AG04449 (cell line): Measurements from ENCODE around the gene B4GALNT3.

ENCODE experiments used
- CTCF ChIA-PET: fragments of 350-600 bp; formaldehyde crosslinking; extraction: SDS; loops from one replicate; lab custom pipeline; 2021; ENCODE audit warnings: antibody characterized with exemption; lab: Yijun Ruan, JAX
- POLR2A ChIA-PET: fragments of 400-600, 350-600 bp; formaldehyde crosslinking; extraction: SDS; loops from one replicate; lab custom pipeline; 2020; ENCODE audit warnings: antibody characterized with exemption, inconsistent platforms; lab: Yijun Ruan, JAX
- DNase-seq: peaks from one replicate; pipeline ENCODE4 v3.0.0-alpha.2; 2010; ENCODE audit warnings: low read depth, low spot score
- H3K4me3 ChIP-seq: 2 replicates; pipeline ENCODE4 v1.5.1; 2011; ENCODE audit warnings: low read depth, mild to moderate bottlenecking, control low read depth, low read length
- CTCF ChIP-seq: IDR thresholded peaks from one replicate; pipeline ENCODE4 v1.5.1; 2011; ENCODE audit warnings: mild to moderate bottlenecking, moderate library complexity, low read length, control low read depth, inconsistent platforms; ENCODE audit not compliant: insufficient read depth; ENCODE audit errors: missing control alignments

B4GALNT3 gene

DNA sequence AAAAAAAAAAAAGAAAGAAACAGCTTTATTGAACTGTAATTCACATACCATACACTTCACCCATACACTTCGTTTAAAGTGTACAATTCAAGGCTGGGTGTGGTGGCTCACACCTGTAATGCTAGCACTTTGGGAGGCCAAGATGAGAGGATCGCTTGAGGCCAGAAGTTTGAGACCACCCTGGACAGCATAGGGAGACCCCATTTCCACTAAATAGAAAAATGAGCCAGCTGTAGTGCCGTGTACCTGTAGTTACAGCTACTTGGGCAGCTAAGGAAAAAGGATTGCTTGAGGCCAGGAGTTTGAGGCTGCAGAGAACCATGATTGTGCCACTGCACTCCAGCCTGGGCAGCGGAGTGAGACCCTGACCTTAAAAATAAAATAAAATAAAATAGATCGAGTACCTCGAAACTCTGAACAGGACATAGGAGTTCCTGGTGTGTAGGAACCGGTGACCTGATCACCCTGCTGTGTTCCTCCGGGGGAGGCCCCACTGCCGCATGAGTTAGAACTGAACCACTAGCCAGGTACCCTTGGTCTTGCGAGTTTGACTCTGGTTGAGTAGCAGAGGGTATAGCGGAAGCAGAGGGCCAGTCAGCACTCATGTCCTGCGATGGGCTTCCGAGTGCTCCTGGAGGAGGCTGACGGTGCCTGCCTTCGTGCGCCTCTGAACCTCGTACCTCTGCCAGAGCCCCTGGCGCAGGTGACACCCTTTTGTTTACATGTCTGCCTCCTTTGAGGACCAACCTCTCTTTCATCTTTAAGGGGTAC is 80.0 kb downstream of the B4GALNT3 start:
- CTCF ChIA-PET, result interaction anchor here (1.0 to 14.1 kb wide), 5 partner anchors 8 to 102 kb away, joined by 3 to 230 read pairs (median 127); no protein-coding TSS in a partner anchor
- POLR2A ChIA-PET, result no interaction called here

GRCh38 chr12:541676-542324 is 82.1 kb downstream of the B4GALNT3 start:
- no peak for DNase-seq
- ChIA-PET POLR2A (interaction anchor here (0.8 kb wide), 1 partner anchor 10 kb away, joined by 3 read pairs; no protein-coding TSS in a partner anchor), CTCF (interaction anchor here (0.6 to 14.1 kb wide), 5 partner anchors 9 to 99 kb away, joined by 3 to 230 read pairs (median 10); no protein-coding TSS in a partner anchor)
- TF ChIP-seq CTCF, result no peak
- H3K4me3 ChIP-seq, result no peak overlapping the region

More for the DNA sequence above, 80.0 kb downstream of the B4GALNT3 start:
- TF ChIP-seq CTCF, result no peak
- DNase-seq, result no peak
- H3K4me3 ChIP-seq, result no peak overlapping the region

DNA sequence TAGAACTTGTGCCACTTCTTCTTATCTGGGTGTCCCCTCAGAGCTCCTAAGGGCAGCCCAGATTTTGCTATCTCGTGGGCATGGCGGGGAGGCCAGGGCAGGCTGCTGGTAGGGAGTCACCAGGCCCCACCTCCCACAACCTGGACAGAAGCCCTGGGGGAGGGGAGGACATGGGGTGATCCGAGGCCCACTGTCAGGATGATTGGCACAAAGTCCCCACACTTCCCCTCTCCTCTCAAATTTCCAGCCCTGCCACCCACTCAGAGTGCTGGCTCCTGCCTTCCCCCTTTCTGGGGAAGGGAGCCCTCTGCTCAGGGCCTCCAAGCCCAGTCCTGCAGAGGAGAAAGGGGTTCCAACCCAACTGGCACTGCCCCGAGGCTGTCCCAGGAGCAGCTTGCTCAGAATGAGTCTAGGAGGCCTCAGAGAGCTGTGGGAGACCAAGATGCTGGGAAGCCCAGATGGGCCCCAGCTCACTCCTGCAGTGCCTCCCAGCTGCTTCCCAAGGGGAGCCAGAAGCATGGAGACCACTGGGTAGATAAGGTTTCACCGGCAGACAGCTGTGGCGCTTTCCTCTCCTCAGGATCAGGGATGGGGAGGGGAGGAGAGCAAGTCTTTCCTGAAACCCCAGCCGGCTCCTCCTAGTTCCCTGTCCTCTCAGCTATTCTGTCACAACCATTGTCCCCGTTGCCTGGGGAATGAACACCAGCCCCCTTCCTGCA is 82.8 kb downstream of the B4GALNT3 start:
- ChIA-PET POLR2A (interaction anchor here (0.8 kb wide), 1 partner anchor 9 kb away, joined by 3 read pairs; no protein-coding TSS in a partner anchor), CTCF (interaction anchor here (0.6 to 14.1 kb wide), 5 partner anchors 9 to 100 kb away, joined by 3 to 230 read pairs (median 10); no protein-coding TSS in a partner anchor)
- no peak for TF ChIP-seq CTCF
- no peak overlapping the region for H3K4me3 ChIP-seq
- no peak for DNase-seq

DNA sequence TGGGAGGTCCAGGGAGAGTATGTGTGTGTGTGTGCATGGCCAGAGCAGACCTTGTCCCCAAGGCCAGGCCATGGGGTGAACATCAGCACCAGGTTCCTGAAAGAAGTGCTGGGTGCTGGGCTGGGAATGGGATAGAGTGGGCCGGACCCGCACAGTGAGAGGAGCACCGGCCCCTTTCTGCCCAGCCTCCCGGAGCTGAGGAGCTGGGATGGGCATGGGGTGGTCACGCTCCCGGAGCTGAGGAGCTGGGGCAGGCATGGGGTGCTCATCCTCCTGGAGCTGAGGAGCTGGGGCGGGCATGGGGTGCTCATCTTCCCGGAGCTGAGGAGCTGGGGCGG is 83.3 kb downstream of the B4GALNT3 start:
- POLR2A ChIA-PET, result no interaction called here
- no peak for DNase-seq
- no peak overlapping the region for H3K4me3 ChIP-seq
- CTCF ChIA-PET, result interaction anchor here (1.3 to 14.1 kb wide), 4 partner anchors 10 to 100 kb away, joined by 3 to 230 read pairs (median 114); no protein-coding TSS in a partner anchor
- no peak for TF ChIP-seq CTCF

DNA sequence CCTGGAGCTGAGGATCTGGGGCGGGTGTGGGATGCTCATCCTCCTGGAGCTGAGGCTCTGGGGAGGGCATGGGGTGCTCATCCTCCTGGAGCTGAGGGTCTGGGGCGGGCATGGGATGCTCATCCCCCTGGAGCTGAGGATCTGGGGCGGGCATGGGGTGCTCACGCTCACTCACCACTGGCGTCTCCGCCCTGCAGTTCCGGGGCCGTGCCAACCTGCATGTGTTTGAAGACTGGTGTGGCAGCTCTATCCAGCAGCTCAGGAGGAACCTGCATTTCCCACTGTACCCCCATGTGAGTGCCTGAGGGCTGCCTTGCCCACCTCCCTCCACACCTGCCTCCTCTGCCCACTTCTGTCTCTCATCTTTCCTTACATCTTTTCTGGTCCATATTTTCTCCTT is 84.4 kb downstream of the B4GALNT3 start:
- TF ChIP-seq CTCF, result no peak
- ChIA-PET CTCF (interaction anchor here (1.2 to 14.1 kb wide), 12 partner anchors 8 to 143 kb away, joined by 3 to 230 read pairs (median 4); partner anchors contain the start of gene CCDC77), POLR2A (no interaction called here)

More for the DNA sequence above, 84.4 kb downstream of the B4GALNT3 start:
- no peak for DNase-seq
- H3K4me3 ChIP-seq, result no peak overlapping the region
